Left ventricle myocardium inferior (tissue), 1 donor: ENCODE results near the gene HMCES. TPM values are rescaled to one million over a fixed set of nuclear protein-coding genes. Genes with fewer than 3 reads are reported as not detected.

Experiments used
- DNase-seq: peaks from one replicate; pipeline ENCODE4 v3.0.0-alpha.2; 2020
- H3K27ac ChIP-seq: fragments of 200-600 bp; replicated peaks from 2 replicates; pipeline ENCODE4 v1.8.0; 2021
- H3K27me3 ChIP-seq: fragments of 200-600 bp; 2 replicates; pipeline ENCODE4 v1.8.0; 2021; ENCODE audit warnings: low read depth
- H3K36me3 ChIP-seq: fragments of 200-600 bp; 2 replicates; pipeline ENCODE4 v1.8.0; 2021
- H3K4me1 ChIP-seq: fragments of 200-600 bp; 2 replicates; pipeline ENCODE4 v1.8.0; 2021
- H3K4me3 ChIP-seq: fragments of 200-600 bp; 2 replicates; pipeline ENCODE4 v1.8.0; 2021; ENCODE audit warnings: mild to moderate bottlenecking, moderate library complexity
- H3K9me3 ChIP-seq: fragments of 200-600 bp; replicated peaks from 2 replicates; pipeline ENCODE4 v1.8.0; 2021
- CTCF ChIP-seq: fragments of 200-600 bp; IDR thresholded peaks from 2 replicates; pipeline ENCODE4 v1.8.0; 2021; ENCODE audit warnings: antibody characterized with exemption, mild to moderate bottlenecking, borderline replicate concordance
- intact Hi-C: fragments of 100-400 bp; cut with micrococcal nuclease; formaldehyde crosslinking; loops from one replicate; pipeline ENCODE4 v1.11.0; 2022
- total RNA-seq: library from RNA; stranded (reverse); fragmentation: NEBNext Ultra II Directional; extraction: Animal tissue kit (Norgen Biotek cat#: 25700); gene quantifications from one replicate; pipeline ENCODE4 v1.2.1, GENCODE V29; 2021
- donor health status: DM: no; HTN: yes; CAD: no; lungs with severe emphysema.

HMCES gene
- total RNA-seq, 1 donor from 2014 or later: 38.5 TPM

- H3K4me3 ChIP-seq: peak overlapping the region; percentile 56
- no peak for TF ChIP-seq CTCF
- DNase-seq: no peak
These were observed 66.0 kb downstream of the HMCES start for GRCh38 chr3:129344540-129345220.

GRCh38 chr3:129345281-129345680, 66.6 kb downstream of the HMCES start:
- H3K36me3 ChIP-seq: no peaks in the 10 kb centered on the region
- no peaks in the 10 kb centered on the region for H3K27me3 ChIP-seq
- no peaks in the 10 kb centered on the region for H3K9me3 ChIP-seq
- DNase-seq: no peak
- no peak overlapping the region for H3K4me3 ChIP-seq
- intact Hi-C loops: no loop called here
- TF ChIP-seq CTCF: no peak
- no peak overlapping the region for H3K27ac ChIP-seq
- H3K4me1 ChIP-seq: peaks cover 34% of the 10 kb centered on the region

More at GRCh38 chr3:129344540-129345220, 66.0 kb downstream of the HMCES start:
- Histone ChIP-seq H3K36me3 (no peaks in the 10 kb centered on the region), H3K27me3 (no peaks in the 10 kb centered on the region), H3K27ac (no peak overlapping the region), H3K4me1 (peaks cover 33% of the 10 kb centered on the region), H3K9me3 (no peaks in the 10 kb centered on the region)
- intact Hi-C loops: no loop called here

DNA sequence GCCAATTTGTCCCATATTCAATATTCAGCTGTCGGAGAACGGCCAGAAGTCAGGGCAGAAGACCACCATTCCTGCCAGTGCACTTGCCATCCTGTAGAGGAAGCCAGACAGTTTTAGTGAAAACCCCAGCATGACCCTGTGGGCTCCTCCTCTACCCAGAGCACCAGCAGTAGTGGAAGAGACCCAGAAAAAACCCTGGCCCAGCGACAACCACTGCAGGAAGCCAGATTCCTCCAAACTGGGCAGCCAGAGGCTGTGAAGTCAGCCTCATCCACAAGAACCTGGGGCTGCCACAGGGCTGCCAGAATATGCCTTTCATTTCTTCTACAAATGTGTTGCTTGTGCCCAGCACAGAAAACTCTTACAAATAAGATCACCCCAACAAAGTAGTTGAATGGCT, 67.3 kb downstream of the HMCES start:
- Histone ChIP-seq H3K27ac (no peak overlapping the region), H3K9me3 (no peaks in the 10 kb centered on the region), H3K4me3 (no peak overlapping the region), H3K27me3 (no peaks in the 10 kb centered on the region), H3K36me3 (no peaks in the 10 kb centered on the region), H3K4me1 (peaks cover 34% of the 10 kb centered on the region)
- no peak for TF ChIP-seq CTCF
- intact Hi-C loops: no loop called here
- DNase-seq: no peak

GRCh38 chr3:129346695-129347457, 68.2 kb downstream of the HMCES start:
- Histone ChIP-seq H3K36me3 (no peaks in the 10 kb centered on the region), H3K4me1 (peaks cover 34% of the 10 kb centered on the region), H3K27ac (no peak overlapping the region), H3K4me3 (no peak overlapping the region), H3K9me3 (no peaks in the 10 kb centered on the region), H3K27me3 (no peaks in the 10 kb centered on the region)
- no peak for TF ChIP-seq CTCF
- intact Hi-C loops: no loop called here
- DNase-seq: no peak

- Histone ChIP-seq H3K36me3 (no peaks in the 10 kb centered on the region), H3K27me3 (no peaks in the 10 kb centered on the region), H3K27ac (no peak overlapping the region), H3K4me3 (no peak overlapping the region), H3K9me3 (no peaks in the 10 kb centered on the region), H3K4me1 (peaks cover 35% of the 10 kb centered on the region)
- TF ChIP-seq CTCF: no peak
- intact Hi-C loops: no loop called here
- no peak for DNase-seq
These were observed 68.8 kb downstream of the HMCES start for GRCh38 chr3:129347458-129347845.
